ENCODE data around the gene PRUNE2.

The PRUNE2 gene

DNA sequence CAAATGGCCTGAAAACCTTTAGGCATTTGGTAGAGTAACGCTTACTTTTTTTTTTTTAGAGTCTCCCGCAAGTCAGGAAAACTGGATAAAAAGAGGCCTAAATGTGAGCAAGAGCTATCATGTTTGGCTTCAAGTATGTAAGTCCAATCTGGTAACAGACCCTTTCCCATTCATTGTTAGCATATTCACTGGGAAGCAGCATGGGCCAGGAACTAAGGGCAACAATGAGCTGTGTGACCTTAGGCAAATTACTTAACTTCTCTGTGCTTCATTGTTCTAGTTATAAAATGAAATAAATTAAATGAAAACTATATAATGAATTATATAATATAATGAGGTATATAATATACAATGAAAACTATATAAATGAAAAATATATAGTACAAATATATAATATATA lies 256.0 kb downstream of the PRUNE2 start:
- no peak for DNase-seq

DNA sequence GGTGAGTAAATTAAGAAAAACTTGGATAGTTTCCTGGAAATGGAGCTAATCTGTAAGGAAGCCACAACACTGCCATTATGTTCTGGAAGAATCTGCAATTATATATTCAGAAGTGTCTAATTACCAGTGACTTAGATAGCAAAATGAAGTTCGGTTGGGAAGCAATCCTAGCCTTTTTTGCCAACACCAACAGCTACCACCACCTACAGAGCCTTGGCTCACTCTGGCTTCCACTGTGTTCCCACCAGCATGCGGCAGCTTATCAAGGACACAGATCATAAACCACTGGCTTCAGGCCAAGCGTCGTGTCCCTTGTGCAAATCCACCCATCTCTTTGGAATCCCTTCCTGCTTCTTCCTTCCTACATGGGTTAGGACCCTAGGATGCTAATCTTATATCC lies 259.7 kb downstream of the PRUNE2 start:
- DNase-seq = no peak

DNA sequence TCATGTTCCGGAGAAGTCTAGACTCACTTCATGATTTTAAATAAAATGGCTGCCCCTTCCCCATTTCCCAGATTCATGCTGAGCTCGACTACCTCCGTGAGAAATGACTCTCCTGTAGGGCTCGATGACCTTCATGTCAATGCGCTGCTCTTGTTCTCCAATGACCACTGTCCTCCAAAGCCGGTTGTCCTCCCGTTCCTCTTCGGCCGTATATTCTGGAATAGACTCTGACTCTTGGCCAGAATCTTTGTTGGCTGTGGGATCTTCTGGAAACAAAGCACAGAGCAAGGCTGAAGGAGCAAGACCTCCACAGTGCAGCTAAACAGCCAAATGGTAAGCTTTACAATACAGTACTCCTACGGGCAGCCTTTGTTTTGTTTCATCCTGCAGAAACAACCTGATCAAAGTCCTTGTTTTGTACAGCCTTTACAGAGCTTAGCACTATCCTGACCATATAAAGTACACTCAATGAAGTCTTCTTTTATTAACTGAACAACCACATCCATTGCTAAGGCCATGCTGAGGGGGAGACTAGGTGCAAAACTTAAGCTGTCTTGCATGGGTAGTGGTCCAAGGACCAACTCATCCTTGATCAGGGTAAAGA lies 261.2 kb downstream of the PRUNE2 start:
- DNase-seq = no peak

DNA sequence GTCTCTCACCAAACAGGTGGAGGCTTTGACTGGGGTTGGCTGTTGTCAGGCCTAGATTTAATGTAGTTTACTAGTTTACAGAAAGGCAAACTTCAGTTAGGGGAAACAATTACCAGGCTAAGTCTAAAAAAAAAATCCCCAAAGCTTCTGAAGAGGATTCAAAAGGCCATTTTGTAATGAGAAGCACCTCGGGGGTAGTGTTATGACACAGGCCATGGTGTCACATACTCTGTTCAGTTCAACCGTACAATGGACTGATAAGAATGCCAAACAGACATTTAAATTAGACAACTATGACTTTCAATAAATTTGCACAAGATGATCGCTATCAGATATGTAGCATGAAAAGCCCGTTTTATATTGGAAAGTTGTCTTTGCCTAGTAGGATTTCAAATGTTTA lies 261.7 kb downstream of the PRUNE2 start:
- DNase-seq = no peak

DNA sequence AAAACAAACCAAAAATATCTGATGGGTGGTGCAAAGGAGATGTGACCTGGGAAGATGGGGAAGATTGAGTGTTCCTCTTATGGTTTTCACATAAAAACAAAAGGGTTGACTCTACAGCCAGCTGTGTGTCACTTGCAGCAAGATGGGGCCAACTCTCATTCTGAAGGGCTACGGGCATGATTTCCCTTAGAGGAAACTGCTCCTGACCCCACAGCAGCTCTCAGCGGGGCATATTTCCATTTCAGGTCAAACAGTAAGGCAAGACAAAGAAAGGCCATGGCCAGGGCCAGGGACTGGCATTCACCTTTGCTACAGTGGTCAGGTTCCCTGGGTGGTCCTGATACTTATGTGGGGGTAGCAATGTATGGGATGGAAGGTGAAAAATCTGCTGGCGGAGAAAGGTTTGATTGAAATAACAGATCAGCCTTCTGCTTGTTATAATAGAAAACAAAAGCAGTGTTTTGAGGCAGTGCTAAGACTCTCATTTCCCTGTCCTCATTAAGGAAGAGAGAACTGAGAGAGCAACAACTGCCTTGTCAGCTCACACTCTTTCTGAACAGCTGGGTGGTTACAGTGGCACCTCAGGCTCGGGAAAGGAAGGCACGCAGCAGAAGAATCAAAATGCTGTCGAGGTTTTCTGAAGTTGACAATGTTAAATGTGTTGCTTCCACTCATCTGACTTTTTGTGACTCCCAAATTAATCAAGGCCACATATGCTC lies 262.4 kb downstream of the PRUNE2 start:
- DNase-seq = no peak

DNA sequence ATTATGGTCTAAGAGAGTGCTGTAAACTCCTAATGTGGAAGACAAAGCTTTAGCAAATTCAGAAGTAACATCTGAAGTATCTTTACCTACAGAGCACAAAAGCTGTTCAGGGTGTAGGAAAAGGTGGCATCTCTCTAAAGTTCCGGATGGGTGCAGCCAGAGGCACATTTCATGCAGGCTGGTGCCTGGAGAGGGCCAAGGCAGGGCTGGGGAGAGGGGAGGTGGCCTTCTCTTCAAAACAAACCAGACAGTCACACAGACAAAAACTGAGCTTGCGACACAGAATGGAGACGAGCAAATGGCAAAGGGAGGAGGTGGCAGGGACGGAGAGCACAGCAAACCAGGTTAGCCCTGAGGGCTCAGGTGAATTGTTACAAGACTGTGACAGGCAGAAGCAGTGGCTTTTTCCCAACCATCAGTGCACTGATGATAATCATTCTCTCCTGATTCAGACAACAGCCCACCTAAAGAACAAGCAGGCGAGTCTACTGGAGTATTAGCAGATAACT lies 263.2 kb downstream of the PRUNE2 start:
- no peak for DNase-seq

- DNase-seq = no peak
These were observed 263.8 kb downstream of the PRUNE2 start for GRCh38 chr9:76642074-76642473.

DNA sequence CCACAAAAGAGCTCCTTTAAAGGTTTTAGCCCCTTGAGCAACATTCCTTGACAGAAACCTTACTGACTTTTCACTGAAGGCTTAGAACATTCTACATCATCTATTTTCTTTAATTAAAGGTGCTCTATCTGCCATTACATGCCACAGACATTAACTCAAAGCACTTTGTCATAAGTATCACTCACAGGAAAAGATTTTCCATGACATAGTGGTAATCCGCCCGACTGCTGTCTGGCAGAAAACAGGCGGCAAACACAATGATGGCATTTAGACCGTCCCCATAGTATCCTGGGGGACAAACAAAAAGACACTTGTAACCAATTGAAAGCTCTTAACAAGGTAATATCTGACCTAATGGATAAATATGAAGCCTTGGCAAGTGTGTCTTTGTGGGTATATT lies 267.9 kb downstream of the PRUNE2 start:
- DNase-seq = no peak

- no peak for DNase-seq
These were observed 268.5 kb downstream of the PRUNE2 start for GRCh38 chr9:76637416-76637815.

DNA sequence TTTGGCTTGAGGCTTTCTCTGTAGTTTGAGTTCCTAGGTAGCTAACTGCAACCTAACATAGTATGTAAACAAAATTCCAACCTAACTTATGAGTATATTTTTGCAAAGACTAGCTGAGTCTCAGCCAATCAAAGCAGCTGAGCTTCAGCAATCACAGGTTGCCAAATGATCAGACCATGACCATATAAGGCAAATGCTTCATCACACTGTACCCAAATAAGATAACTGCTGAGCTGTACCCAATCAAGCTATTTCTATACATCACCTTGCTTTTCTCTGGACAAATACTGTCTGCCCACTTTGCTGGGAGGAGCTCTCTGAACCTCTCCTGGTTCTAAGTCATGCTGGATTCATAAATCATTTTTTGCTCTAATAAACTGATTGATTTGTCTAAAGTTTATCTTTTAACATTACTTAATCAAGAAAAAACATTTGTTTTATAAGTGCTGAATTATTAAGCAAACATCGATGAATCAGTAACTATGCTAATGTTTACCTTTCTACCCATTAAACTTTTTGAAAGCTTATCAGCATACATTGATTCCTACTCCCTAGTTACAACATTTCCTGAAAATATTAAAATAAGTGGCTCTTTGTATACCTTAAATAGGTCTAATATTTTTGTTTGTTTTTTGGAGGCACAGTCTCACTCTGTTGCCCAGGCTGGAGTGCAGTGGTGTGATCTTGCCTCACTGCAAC lies 271.4 kb downstream of the PRUNE2 start:
- DNase-seq = no peak

DNA sequence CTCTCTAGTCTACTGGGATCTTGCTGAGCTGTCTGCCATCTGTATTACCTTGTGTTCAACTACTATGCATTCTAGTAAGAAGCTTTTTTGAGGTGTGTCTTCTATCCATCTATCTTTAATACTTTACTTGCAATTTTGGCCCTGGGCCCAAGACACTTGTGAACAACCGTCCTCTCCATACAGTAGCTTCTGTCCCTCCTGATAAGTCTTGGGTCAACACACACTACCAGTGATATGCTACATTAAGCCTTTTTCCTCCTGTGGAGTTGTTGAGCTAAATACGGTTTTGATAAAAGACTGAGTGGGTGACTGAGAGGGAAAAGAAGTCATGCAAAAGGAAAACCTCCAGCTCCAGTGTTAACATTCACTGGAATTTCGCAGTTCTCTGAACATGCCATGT lies 275.0 kb downstream of the PRUNE2 start:
- no peak for DNase-seq

DNA sequence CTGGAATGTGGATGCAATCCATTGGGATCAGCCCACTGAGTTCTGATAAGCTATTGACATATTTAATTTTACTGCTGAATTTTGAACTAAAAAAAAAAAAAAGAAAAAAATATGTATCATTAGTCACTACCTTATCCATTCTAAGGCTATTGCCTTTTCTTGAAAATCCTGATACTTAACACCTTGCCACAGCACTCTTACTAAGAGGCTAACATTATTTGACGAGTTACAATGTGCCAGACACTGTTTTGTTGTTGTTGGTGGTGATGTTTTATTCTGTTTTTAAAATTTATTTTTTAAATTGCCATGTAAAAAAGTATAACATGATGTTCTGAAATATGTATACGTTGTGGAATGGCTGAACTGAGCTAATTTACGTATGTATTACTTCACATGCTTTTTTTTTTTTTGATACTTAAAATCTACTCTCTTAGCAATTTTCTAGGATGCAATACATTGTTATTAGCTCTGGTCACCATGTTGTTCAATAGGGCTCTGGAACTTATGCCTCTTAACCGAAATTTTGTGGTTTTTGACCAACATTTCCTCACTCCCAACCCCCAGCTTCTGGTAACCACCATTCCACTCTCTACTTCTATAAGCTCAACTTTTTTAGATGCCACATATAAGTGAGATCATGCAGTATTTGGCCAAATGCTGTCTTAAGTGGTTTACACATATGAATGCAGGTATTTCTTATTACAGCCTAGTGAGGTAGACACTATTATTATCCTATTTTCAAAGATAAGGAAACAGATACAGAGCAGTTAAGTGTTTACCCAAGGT lies 276.5 kb downstream of the PRUNE2 start:
- DNase-seq = no peak

DNA sequence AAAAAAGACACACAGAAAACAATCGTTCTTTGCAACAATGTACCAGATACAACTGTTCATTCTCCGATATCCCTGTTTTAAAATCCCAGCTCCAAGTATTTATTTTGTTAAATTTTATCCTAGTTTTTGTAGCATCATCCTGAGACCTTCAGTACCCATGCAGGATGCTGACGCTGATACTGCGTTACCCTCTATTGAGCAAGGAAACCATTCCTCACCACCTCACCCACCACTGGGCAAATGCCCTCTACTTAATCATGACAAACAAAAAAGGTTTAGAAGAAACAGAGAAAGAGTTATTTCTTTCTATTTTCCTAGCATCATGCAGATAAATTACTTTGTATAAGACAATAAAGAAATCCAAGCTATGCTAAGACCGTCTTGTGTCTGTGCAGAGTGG lies 277.8 kb downstream of the PRUNE2 start:
- DNase-seq = no peak

DNA sequence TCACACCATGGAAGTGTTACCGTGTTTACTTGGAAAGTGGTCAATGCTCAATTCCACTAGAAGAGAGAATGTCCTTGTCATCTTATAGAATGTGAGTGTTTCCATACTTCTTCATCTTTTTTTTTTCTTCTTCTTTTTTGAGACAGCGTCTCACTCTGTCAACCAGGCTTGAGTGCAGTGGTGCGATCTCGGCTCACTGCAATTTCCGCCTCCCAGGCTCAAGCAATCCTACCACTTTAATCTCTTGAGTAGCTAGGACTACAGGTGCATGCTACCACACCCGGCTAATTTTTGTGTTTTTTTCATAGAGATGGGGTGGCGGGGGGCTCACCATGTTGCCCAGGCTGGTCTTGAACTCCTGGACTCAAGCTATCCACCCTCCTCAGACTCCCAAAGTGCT lies 278.9 kb downstream of the PRUNE2 start:
- DNase-seq = no peak

DNA sequence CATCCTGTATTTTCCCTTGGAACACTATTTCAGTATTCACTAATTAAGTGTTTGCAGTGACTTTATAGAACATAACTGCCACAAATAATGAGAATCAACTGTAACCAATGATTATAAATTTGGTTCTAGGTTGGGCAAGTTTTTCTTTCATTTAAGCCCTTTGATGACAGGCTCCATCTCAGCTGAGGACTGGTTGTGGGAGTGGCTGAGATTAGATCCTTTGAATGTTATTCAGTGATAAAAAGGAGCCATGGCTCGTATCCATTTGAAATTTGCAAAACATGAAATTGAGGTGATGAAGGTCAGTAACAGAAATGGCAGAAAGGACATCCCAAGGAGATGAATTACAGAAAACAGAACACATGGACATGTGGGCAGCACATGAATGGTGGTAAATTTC lies 279.8 kb downstream of the PRUNE2 start:
- DNase-seq = no peak

- no peak for DNase-seq
These were observed 281.4 kb downstream of the PRUNE2 start for GRCh38 chr9:76624391-76625048.

- no peak for DNase-seq
These were observed 284.9 kb downstream of the PRUNE2 start for GRCh38 chr9:76620996-76621395.

GRCh38 chr9:76620581-76620980 lies 285.3 kb downstream of the PRUNE2 start:
- DNase-seq = no peak

GRCh38 chr9:76619640-76620039 lies 286.3 kb downstream of the PRUNE2 start:
- no peak for DNase-seq

GRCh38 chr9:76619197-76619596 lies 286.7 kb downstream of the PRUNE2 start:
- no peak for DNase-seq

DNA sequence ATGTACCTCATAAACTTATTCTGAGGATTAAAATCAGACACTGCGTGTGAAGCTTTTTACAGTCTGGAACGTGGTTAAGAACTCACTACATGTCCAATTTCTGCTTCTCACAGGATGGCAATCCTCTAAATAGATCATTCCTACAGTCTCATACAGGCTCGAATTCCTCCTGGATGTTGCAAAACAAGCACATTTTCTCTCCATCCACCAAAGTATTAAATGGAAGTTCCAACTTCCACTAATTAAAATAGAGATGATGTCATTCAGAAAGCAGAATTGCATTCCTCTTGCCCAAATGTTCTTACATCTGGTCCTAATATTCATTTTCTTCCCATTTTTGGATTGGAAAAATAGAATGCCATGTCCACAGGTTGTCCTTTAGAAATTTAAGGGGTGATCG lies 287.2 kb downstream of the PRUNE2 start:
- no peak for DNase-seq

- no peak for DNase-seq
These were observed 288.3 kb downstream of the PRUNE2 start for GRCh38 chr9:76617497-76618175.
